HG03354 (cell line): Measurements from ENCODE around the gene TMEM182.
A peak's percentile ranks its signal among the peaks of the same experiment; 100 is the strongest.

Experiments
- ATAC-seq: cut with Tn5 transposase; IDR thresholded peaks from one replicate; pipeline ENCODE4 v1.9.1; 2021; ENCODE audit warnings: mild to moderate bottlenecking; ENCODE audit not compliant: unreplicated experiment, poor library complexity, severe bottlenecking

TMEM182 gene

GRCh38 chr2:102796337-102796736 is 34.5 kb downstream of the TMEM182 start:
- no peak for ATAC-seq

DNA sequence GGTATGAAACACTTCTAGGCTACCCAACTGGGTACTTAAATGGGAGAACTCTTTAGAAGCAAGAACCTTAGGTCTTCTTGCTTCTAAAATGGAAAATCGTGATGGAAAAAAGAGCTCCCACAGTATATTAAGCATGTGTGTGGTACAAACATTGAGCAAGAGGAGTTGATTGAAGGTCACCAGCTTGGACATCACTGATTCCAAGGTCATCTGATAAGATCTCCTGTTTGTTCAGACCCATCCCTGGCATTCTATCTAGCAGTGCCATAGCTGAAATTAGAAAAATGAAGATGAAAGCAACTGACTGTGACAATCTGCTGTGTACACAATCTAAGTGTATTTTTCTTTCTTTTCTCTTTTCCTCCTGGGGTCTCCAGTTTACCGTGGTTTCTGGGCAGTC is 35.7 kb downstream of the TMEM182 start:
- ATAC-seq, result no peak

GRCh38 chr2:102798181-102798580 is 36.4 kb downstream of the TMEM182 start:
- ATAC-seq, result no peak

DNA sequence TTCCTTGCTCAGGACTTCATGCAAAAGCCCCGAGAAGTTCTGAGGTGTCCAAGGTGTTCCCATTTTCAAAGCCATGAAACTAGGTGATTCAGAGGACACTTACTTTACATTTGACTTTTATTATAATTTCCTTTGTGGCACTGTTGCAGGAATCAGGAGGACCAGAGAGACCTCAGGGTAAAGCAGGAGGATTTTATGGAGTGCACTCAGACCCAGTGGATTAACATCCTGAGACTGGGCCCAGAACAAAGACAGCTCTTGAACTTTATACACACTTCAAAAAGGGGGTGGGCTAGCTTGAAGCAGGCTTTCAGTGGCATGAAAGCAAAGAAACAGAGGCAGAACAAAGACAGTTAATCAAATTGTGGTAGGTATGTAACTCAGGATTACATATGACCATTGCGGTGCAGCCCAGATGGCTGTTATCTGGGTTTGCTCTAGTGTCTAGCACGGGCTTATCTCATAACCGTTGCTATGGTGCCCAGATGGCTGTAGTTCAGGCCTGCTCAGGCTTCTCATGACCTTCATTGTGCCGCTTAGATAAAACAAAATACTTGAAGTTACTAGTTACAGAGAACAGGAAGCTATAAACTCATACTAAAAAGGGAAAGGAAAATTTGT is 39.4 kb downstream of the TMEM182 start:
- no peak for ATAC-seq

DNA sequence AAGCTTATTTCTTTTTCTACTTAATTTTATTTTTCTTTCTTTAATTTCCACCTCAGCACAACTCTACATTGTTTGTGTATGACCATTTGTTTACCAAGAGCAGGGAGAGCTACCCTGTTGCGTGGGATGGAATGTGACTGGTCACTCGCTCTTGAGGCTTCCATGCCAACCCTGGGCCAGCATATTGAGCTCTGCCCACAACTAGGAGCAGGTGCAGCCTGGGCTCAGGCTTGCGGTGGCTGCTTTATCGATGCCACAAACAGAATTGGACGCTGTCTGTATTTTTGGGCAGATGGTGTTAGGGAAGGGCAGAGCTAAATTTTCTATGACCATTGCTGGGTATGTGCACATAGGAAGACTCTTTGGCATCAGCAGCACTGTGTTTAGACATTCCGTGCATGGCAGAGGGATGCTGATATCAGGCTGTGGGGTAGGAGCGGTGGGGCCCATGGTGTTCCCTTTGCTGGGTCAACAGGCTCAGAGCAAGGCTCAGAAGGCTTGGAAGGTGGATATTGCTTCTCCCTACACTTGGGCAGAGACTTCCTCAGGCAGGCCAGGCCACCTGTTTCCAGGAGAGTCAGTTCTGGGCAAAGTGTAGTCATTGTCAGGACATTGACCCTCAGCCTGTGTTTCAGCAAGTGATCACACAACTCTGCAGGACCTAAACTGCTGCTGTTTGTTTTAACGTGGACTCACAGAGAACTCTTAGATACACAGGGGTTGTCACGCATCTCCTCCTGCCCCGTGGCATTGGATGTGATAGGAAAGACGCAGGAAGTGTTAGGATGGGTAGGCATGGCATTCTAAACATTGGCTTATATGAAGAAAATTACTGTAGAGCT is 40.2 kb downstream of the TMEM182 start:
- no peak for ATAC-seq

- ATAC-seq, result no peak
Measured at GRCh38 chr2:102803041-102803896, 41.4 kb downstream of the TMEM182 start.

GRCh38 chr2:102803897-102804217 is 42.0 kb downstream of the TMEM182 start:
- no peak for ATAC-seq

GRCh38 chr2:102806250-102806837 is 44.5 kb downstream of the TMEM182 start:
- peak; percentile 87 for ATAC-seq

DNA sequence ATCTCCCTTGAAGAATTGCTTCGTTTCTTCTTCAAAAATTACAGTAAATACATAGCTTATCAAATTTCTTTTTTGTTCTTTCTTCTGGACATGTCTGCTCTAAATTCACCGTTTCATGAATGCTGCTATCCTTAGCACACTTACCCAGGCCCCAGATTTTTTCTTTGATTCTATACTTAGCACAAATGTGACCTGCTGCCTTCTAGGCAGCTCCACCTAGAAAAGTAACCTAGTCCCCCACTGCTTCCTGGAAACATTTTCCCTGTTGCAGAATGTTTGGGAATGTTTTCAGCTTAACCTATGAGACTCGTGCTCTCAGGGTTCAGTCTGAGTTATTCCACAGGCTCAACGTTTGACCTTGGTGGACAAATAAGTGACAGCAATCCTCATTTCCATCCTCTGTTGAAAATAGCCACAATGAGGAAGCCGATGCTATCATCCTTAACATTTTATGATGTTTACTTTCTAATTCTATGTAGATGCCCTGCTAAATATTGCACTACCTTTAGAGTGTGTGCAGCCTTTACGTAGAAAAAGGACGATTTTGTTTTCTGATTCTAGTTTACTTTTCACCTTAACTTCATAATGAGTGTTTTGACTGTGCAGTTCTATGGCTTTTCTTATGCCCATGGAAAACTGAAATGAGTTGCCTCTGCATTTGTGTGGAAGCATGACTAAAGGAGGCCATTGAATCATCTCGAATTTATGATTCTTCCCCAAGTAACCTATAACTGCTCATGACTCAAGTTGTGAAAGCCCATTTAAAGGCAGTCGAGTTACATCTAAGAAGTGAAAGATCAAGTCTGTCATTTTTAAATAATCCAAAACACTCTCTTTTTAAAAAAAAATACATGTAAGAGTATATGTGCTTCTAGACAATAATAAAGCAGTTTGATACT is 47.7 kb downstream of the TMEM182 start:
- ATAC-seq, result no peak

DNA sequence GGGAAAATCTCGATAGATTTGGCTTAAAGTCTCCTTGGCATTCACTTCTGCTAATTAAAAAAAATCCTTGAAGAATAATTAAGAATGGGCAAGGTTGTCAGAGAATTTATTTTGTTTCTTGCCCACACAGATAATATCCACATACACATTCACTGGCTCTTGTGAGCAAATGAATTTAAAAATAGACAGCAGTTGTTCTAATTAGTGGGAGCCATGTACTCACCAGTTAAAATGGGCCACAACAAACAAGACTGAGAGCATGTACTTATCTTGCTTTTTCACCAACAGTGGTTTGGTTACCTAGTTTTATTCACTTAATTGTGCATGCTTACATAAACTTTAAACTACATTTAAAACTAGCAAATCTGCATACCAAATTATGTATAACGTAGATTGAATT is 53.5 kb downstream of the TMEM182 start:
- no peak for ATAC-seq

- no peak for ATAC-seq
Measured at GRCh38 chr2:102826904-102827303, 65.1 kb downstream of the TMEM182 start.

DNA sequence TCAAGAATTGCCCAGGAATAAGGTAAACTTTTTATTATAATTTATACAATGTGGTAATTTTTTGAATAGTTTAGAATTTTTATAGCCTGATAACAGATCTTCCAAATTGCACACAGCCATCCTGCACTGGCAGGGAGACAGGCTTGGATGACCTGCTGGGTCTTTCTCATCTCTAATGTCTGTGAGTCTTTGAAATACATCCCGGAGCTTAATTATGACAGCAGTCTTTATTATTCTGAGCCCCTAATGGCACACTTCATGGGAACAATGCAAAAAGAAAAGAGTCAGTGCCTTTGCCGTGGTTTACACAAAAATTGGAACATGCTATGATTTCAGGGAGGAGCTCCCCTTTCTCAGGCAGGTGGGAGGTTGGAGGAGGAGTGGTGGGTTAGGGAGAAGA is 71.0 kb downstream of the TMEM182 start:
- no peak for ATAC-seq

- ATAC-seq, result no peak
Measured at GRCh38 chr2:102834523-102835273, 72.9 kb downstream of the TMEM182 start.

GRCh38 chr2:102837626-102838198 is 75.9 kb downstream of the TMEM182 start:
- no peak for ATAC-seq

DNA sequence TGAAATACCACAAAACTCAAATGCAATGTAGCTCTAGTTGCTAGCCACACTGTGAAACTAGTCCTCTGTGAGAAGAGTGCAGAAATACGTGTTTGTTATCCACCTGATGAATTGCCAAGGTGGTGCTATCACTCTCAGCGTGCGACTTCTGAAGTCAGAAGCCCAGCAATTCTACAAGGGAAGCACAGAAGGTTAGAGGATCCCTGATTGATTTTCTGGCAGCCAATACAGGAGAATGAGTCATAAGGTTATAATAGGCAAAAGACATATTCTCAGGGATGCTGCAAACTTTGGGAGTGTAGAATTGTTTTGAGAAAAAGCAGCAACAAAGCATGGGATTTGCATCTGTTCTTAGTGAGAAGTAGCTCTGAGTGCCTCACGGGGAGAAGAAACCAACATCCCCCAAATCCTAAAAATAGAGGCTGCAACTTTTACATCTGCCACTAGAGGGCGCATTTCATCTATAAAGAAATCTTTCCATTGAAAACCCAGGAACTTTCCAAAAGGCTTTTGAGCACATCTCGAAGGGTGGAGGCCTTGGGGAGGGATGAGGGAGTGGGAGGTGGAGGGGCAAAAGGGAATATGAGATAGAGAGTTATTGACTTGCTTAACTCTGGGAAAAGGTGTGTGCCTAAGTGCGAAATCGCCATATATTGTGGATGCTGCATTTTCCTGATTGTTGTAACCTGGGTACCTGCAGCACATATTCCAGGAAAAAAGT is 78.0 kb downstream of the TMEM182 start:
- no peak for ATAC-seq

GRCh38 chr2:102841107-102841840 is 79.4 kb downstream of the TMEM182 start:
- peak; percentile 75 for ATAC-seq
